Lung (tissue), 12 donors: ENCODE data around the gene SLC38A9. TPM values are rescaled to one million over a fixed set of nuclear protein-coding genes. Genes with fewer than 3 reads are reported as not detected.

Experiments
- ATAC-seq: fragments of 200-7000 bp; cut with Tn5 transposase; one replicate; pipeline ENCODE4 v1.9.1; 2020; ENCODE audit warnings: moderate number of reproducible peaks; ENCODE audit not compliant: insufficient read depth, low FRiP score
- DNase-seq, 3 donors: peaks; one replicate each; pipeline ENCODE4 v3.0.0-alpha.2; 2013 to 2017
- H3K27ac ChIP-seq, 2 donors: one replicate each; pipeline ENCODE4 v1.5.1; 2013; ENCODE audit warnings: mild to moderate bottlenecking in 2 of 2, moderate library complexity in 2 of 2, control low read depth in 1 of 2, inconsistent platforms in 1 of 2, low read depth in 1 of 2, low read length in 1 of 2
- H3K27me3 ChIP-seq, 3 donors: one replicate each; pipeline ENCODE4 v1.5.1; 2013; ENCODE audit warnings: low read length in 2 of 3; ENCODE audit not compliant: control insufficient read depth in 3 of 3, insufficient read depth in 3 of 3
- H3K36me3 ChIP-seq, 4 donors: one replicate each; pipeline ENCODE4 v1.5.1; 2013; ENCODE audit warnings: low read length in 4 of 4, mild to moderate bottlenecking in 1 of 4, moderate library complexity in 1 of 4; ENCODE audit not compliant: control insufficient read depth in 4 of 4, insufficient read depth in 4 of 4
- H3K4me1 ChIP-seq, 5 donors: one replicate each; pipeline ENCODE4 v1.5.1; 2013; ENCODE audit warnings: low read length in 5 of 5, mild to moderate bottlenecking in 2 of 5, moderate library complexity in 1 of 5; ENCODE audit not compliant: control insufficient read depth in 5 of 5, insufficient read depth in 5 of 5
- H3K4me3 ChIP-seq: one replicate; pipeline ENCODE4 v1.5.1; 2013; ENCODE audit warnings: mild to moderate bottlenecking, control low read depth, moderate library complexity
- H3K9ac ChIP-seq, 2 donors: one replicate each; pipeline ENCODE4 v1.5.1; 2013; ENCODE audit warnings: low read length in 2 of 2, control low read depth in 1 of 2; ENCODE audit not compliant: insufficient read depth in 1 of 2
- H3K9me3 ChIP-seq, 4 donors: one replicate each; pipeline ENCODE4 v1.5.1; 2013; ENCODE audit warnings: low read length in 3 of 4, mild to moderate bottlenecking in 1 of 4, moderate library complexity in 1 of 4; ENCODE audit not compliant: control insufficient read depth in 4 of 4, insufficient read depth in 3 of 4
- CTCF ChIP-seq: IDR thresholded peaks from 2 replicates; pipeline ENCODE4 v1.5.1; 2012; ENCODE audit warnings: mild to moderate bottlenecking; ENCODE audit errors: control extremely low read depth, extremely low read depth
- WGBS, 2 donors: extraction: QIAGEN DNeasy Blood & Tissue Kit; methylation state at CpG; one replicate each; pipeline ENCODE4 v1.1.7; 2013; 5-methylcytosine and 5-hydroxymethylcytosine counted together
- polyA plus RNA-seq, 2 donors: library from polyadenylated mRNA; stranded (reverse); fragments of 200-250 nt; gene quantifications; one replicate each; pipeline ENCODE4 v1.2.1, GENCODE V29; 2013
- total RNA-seq, 2 donors: library from RNA; depleted of rRNA in 1 of 2; stranded (reverse); fragments of >200 nt in 1 of 2; gene quantifications; one replicate each; pipeline ENCODE4 v1.2.1, GENCODE V29; 2014 to 2021
- donor health status: control.
- donor health status: control.
- donor health status: Bipolar disorder and iron deficiency.
- donor health status: healthy.
- donor health status: DM: yes; HTN: yes; CAD: no.

Gene SLC38A9
- total and polyA plus RNA-seq, 4 donors, result 8.5 to 64.2 (median 14.5) TPM

GRCh38 chr5:55625589-55625909 lies 86.6 kb downstream of the SLC38A9 start:
- no peak for DNase-seq
- Histone ChIP-seq H3K36me3 (no peaks in the 10 kb centered on the region), H3K27me3 (no peaks in the 10 kb centered on the region), H3K9ac (peak overlapping the region in 1 of 2 donors; percentile 17), H3K4me1 (peaks cover 0 to 58% (median 5%) of the 10 kb centered on the region in 5 donors), H3K27ac (no peak overlapping the region), H3K4me3 (no peak overlapping the region), H3K9me3 (no peaks in the 10 kb centered on the region)
- 78 to 92% methylated on average over 4 of the region's 4 CpGs for WGBS, 2 donors
- ATAC-seq, result no peak
- no peak for TF ChIP-seq CTCF

- Histone ChIP-seq H3K9me3 (no peaks in the 10 kb centered on the region), H3K27ac (no peak overlapping the region), H3K36me3 (no peaks in the 10 kb centered on the region), H3K4me3 (no peak overlapping the region), H3K27me3 (no peaks in the 10 kb centered on the region), H3K9ac (no peak overlapping the region), H3K4me1 (peaks cover 2 to 62% (median 10%) of the 10 kb centered on the region in 5 donors)
- DNase-seq (no peak), ATAC-seq (no peak)
- WGBS, 2 donors, result 83 to 89% methylated on average over 8 of the region's 8 CpGs
- TF ChIP-seq CTCF, result no peak
These were observed 87.1 kb downstream of the SLC38A9 start for GRCh38 chr5:55624841-55625588.

GRCh38 chr5:55623789-55624188 lies 88.3 kb downstream of the SLC38A9 start:
- Histone ChIP-seq H3K36me3 (no peaks in the 10 kb centered on the region), H3K4me1 (peaks cover 2 to 52% (median 11%) of the 10 kb centered on the region in 5 donors), H3K27me3 (no peaks in the 10 kb centered on the region), H3K9ac (no peak overlapping the region), H3K4me3 (no peak overlapping the region), H3K27ac (no peak overlapping the region), H3K9me3 (no peaks in the 10 kb centered on the region)
- ATAC-seq, result no peak
- WGBS, 2 donors, result 97% methylated on average over 1 of the region's 1 CpG
- DNase-seq, result no peak
- TF ChIP-seq CTCF, result no peak

GRCh38 chr5:55622460-55622859 lies 89.7 kb downstream of the SLC38A9 start:
- Histone ChIP-seq H3K36me3 (no peaks in the 10 kb centered on the region), H3K4me3 (no peak overlapping the region), H3K9me3 (no peaks in the 10 kb centered on the region), H3K4me1 (peaks cover 2 to 55% (median 11%) of the 10 kb centered on the region in 5 donors), H3K9ac (no peak overlapping the region), H3K27me3 (no peaks in the 10 kb centered on the region), H3K27ac (no peak overlapping the region)
- ATAC-seq (no peak), DNase-seq (no peak)
- no peak for TF ChIP-seq CTCF
- 94 to 98% methylated on average over 2 of the region's 2 CpGs for WGBS, 2 donors
